G401 (cell line): ENCODE results near the gene CYP4F11. TPM values are rescaled to one million over a fixed set of nuclear protein-coding genes. Genes with fewer than 3 reads are reported as not detected.
"Not testable (repeated sequence)": the region's sequence is repeated elsewhere in the genome, so short reads cannot be mapped to it uniquely, and the experiment has no call there.

Experiments used
- DNase-seq: peaks from one replicate; pipeline ENCODE4 v3.0.0-alpha.2; 2015; ENCODE audit warnings: low spot score
- in situ Hi-C: cut with HindIII; loops from 2 replicates; pipeline ENCODE4 v1.10.0; 2016; ENCODE audit warnings: low sequenced_read_pairs, mixed read lengths
- total RNA-seq: library from RNA; depleted of rRNA; stranded (reverse); fragments of >200 nt; shearing (Covaris generic); gene quantifications from 2 replicates; pipeline ENCODE4 v1.2.3, GENCODE V29; 2014; rRNA removed

CYP4F11 gene
- total RNA-seq, 1 experiment from 2014 or later = 0.75 TPM

- in situ Hi-C loops = no loop called here
- no peak for DNase-seq
Observed at GRCh38 chr19:15892012-15892411, 42.3 kb downstream of the CYP4F11 start.

- in situ Hi-C loops = no loop called here
- no peak for DNase-seq
Observed at GRCh38 chr19:15891434-15891833, 42.9 kb downstream of the CYP4F11 start.

DNA sequence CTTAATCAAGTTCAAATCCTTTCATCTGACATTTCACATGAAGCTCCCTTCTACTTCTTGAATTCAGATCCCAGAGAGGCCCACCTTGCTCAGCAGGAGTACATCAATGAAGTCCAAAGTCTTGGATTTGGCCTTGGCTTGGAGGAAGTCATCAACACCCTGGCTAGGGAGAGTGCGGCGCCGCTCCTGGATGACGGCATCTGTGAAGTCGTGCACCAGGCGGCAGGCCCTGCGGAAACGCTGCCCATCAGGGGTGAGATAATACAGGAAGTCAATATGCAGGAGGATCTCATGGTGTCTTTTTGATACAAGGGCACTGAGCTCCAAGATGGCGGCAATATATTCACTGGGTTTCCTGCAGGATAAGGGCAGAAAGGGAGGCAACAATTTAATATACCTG is 45.0 kb downstream of the CYP4F11 start:
- in situ Hi-C loops = not testable (repeated sequence)

GRCh38 chr19:15885919-15886318 is 48.4 kb downstream of the CYP4F11 start:
- in situ Hi-C loops = no loop called here
- no peak for DNase-seq

More for the DNA sequence above, 45.0 kb downstream of the CYP4F11 start:
- DNase-seq = not testable (repeated sequence)

DNA sequence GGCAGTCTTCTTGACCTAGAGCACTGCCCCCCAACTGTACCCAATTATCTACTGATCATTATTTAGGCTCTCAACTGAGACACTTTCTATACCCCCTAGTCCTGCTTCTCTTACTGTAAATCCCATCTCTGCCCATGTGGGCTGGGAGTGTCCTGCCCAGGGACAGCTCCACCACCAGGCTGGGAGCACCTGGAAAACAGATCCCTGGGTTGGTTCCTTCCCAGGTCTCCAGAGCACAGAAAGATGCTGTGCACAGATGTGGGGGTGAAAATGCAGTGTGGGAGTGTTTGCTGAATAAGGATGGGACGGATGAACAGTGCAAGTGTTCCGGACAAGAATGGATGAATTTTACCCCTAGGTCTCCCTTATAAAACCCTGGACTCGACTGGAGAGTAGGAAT is 49.2 kb downstream of the CYP4F11 start:
- DNase-seq = no peak
- in situ Hi-C loops = no loop called here

DNA sequence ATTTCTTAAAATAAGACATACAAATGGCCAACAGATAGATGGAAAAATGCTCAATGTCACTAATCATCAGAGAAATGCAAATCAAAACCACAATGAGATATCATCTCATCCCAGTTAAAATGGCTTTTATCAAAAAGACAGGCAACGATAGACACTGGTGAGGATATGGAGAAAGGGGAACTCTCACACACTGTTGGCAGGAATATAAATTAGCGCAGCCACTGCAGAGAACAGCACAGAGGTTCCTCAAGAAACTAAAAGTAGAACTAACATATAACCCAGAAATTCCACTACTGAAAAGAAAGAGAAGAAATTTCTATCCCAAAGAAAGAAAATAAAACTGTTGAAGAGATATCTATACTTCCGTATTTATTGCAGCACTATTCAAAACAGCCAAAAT is 51.0 kb downstream of the CYP4F11 start:
- in situ Hi-C loops, DNase-seq: not testable (repeated sequence)

DNA sequence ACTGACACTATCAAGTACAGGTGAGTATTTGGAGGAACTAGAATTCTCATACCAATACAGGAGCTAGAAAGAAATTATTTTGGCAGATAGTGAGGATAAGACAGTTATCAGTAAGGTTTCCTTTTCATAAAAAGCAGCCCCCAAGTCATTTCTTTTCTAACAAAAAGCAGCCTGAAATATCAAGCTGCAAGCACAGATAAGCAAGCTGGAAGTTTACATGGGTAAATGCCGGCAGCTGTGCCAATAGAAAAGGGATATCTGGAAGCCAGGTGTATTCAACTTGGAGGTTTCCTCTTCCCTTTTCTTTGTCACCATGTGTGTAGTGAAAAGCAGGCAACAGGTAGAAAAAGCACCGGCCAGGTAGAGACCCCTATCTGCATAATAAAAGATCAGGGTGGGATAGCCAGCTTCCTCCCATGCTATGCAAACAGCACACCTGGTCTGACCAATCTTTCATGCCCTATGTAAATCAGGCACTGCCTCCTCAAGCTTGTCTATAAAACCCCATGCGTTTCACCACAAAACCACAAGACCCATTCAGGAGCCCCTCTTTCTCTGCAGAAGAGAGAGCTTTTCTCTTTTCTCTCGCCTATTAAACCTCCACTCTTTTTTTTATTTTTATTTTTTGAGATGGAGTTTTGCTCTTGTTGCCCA is 59.4 kb downstream of the CYP4F11 start:
- DNase-seq = no peak
- in situ Hi-C loops = no loop called here

- DNase-seq, in situ Hi-C loops: not testable (repeated sequence)
Observed at GRCh38 chr19:15873771-15874170, 60.6 kb downstream of the CYP4F11 start.

GRCh38 chr19:15871570-15871969 is 62.8 kb downstream of the CYP4F11 start:
- in situ Hi-C loops = no loop called here
- no peak for DNase-seq

GRCh38 chr19:15869873-15870272 is 64.5 kb downstream of the CYP4F11 start:
- in situ Hi-C loops = no loop called here
- no peak for DNase-seq

- DNase-seq = peak; percentile 57
- in situ Hi-C loops = no loop called here
Observed at GRCh38 chr19:15869109-15869555, 65.2 kb downstream of the CYP4F11 start.

DNA sequence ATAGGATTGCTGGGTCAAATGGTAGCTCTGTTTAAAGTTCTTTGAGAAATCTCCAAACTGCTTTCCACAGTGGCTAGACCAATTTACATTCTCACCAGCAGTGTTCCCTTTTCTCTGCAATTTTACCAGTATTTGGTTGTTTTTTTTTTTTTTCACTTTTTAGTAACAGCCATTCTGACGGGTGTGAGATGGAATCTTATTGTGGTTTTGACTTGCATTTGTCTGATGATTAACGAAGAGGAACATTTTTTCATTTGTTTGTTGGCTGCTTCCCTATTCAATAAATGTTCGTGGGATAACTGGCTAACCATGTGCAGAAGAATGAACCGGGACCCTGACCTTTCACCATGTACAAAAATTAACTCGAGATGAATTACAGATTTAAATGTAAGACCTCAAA is 67.7 kb downstream of the CYP4F11 start:
- DNase-seq = no peak
- in situ Hi-C loops = no loop called here

DNA sequence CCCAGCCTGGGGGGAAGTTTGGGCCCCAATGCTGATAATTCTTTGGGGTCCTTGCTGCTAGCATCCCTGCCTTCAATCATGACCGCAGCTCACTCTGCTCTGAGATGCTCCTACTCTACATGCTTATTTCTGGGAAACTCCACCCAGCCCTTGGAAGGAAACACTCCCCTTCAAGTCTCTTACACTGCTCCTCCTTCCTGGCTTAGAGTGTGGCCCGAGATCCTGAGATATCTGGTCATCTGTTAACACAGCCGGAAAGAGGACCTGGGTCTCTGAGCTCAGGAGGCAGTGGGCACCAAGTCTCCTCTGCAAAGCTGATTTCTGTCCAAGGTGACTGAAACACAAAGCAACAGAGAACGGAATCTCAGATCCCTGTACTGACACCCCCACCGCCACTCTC is 69.5 kb downstream of the CYP4F11 start:
- DNase-seq = no peak
- in situ Hi-C loops = no loop called here

- no peak for DNase-seq
- in situ Hi-C loops = no loop called here
Observed at GRCh38 chr19:15863272-15863671, 71.1 kb downstream of the CYP4F11 start.

DNA sequence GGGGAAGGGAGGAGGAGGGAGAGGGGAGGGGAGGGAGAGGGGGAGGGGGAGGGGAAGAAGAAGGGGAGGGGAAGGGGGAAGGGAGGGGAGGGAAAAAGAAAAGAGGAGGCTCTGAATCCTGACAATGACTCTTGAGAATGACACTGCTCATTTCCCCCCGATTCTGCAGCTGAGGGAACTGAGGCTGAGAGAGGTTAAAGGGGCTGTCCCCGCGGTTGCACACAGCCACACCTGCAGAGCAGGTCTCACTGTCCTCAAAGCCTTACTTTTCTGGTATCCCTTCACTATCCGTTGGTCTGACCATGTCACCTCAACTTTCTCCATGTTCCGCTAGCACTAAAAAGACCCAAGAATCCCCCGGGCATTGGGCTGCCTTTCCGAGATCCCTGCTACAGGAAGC is 71.9 kb downstream of the CYP4F11 start:
- in situ Hi-C loops = no loop called here

More for the DNA sequence above, 71.9 kb downstream of the CYP4F11 start:
- DNase-seq = no peak

Other genes starting within 250 kb of the CYP4F11 start
- gene OR10H2, start 206.5 kb downstream of the CYP4F11 start, total RNA-seq = not detected in 2 replicates
- gene OR10H3, start 196.5 kb downstream of the CYP4F11 start, total RNA-seq = not detected in 2 replicates
- not detected in 2 replicates for gene OR10H5, start 146.9 kb downstream of the CYP4F11 start, total RNA-seq
- gene OR10H1, start 118.9 kb downstream of the CYP4F11 start, total RNA-seq = not detected in 2 replicates
- gene CYP4F2, start 36.5 kb downstream of the CYP4F11 start, total RNA-seq = 2.3 and 6.3 TPM in 2 replicates
- gene OR10H4, start 14.5 kb upstream of the CYP4F11 start, total RNA-seq = not detected in 2 replicates
- gene TPM4, start 142.0 kb upstream of the CYP4F11 start, total RNA-seq = 367 and 385 TPM in 2 replicates
- gene RAB8A, start 177.4 kb upstream of the CYP4F11 start, total RNA-seq = 92.9 and 111 TPM in 2 replicates
- not detected in 2 replicates for gene HSH2D, start 209.2 kb upstream of the CYP4F11 start, total RNA-seq
- not detected in 2 replicates for gene CIB3, start 239.0 kb upstream of the CYP4F11 start, total RNA-seq